HepG2 (cell line): ENCODE measurements around the gene C14orf180.

Experiments
- CREB1 ChIP-seq, 2 experiments: fragments of 450-650 bp in 1 of 2; IDR thresholded peaks; 2 replicates each; pipeline ENCODE4 v1.6.1; 2016 to 2017; ENCODE audit warnings: control low read depth in 1 of 2, mild to moderate bottlenecking in 1 of 2, missing compliant biosample characterization in 1 of 2, missing genetic modification characterization in 1 of 2
- EZH2 ChIP-seq: conservative IDR thresholded peaks from 2 replicates; pipeline ENCODE4 v1.6.1; 2012; ENCODE audit warnings: mild to moderate bottlenecking, low read depth, low read length, moderate library complexity
- POLR2A ChIP-seq, 2 experiments: IDR thresholded peaks; 2 replicates each; pipeline ENCODE4 v1.6.1; 2011; ENCODE audit warnings: low read depth in 2 of 2, low read length in 2 of 2, mild to moderate bottlenecking in 1 of 2, moderate library complexity in 1 of 2; ENCODE audit not compliant: insufficient read depth in 1 of 2
- ZC3H4 ChIP-seq: sonication (generic); formaldehyde crosslinking; IDR thresholded peaks from 2 replicates; pipeline ENCODE4 v1.4.0; 2020; ENCODE audit warnings: missing genetic modification reagents, borderline replicate concordance
- TF ChIP-seq, protein P1 (sequence below): sonication (generic); formaldehyde crosslinking; IDR thresholded peaks from 2 replicates; pipeline ENCODE4 v1.5.0; 2020; ENCODE audit warnings: mild to moderate bottlenecking, missing genetic modification reagents, moderate library complexity
- TF ChIP-seq, protein P2 (sequence below): sonication (generic); formaldehyde crosslinking; IDR thresholded peaks from 2 replicates; pipeline ENCODE4 v1.5.0; 2020; ENCODE audit warnings: mild to moderate bottlenecking, missing genetic modification reagents

DNA sequence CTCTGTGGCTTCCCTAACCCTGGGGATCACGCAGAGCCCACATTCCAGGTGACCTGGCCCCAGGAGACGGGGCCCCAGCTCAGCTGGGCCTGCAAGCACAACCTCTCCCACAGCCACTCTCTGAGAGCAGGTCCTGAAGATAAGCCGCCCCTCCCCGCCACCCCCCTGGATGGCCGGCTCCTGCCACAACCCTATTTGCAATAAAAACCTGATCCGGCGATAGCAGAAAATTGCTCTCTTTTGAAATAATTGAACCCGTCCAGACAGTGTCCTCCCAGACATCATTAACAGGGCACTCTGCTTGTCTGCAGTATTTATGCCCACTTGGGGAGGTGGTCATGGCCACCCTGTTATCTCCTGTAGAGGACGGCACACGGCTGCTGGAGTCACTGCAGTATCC, 5.0 kb downstream of the C14orf180 start:
- TF ChIP-seq POLR2A (IDR thresholded peaks at IDR 0.05; ENCODE audit: insufficient read depth in 1 of 2, low read depth in 2 of 2, low read length in 2 of 2) (no peak), ZC3H4 (CRISPR knock-in tag) (no peak), EZH2 (no peak), CREB1 (IDR thresholded peaks at IDR 0.05) (no peak), CREB1 (CRISPR knock-in tag; IDR thresholded peaks at IDR 0.05) (no peak)
- TF ChIP-seq, protein P1, sequence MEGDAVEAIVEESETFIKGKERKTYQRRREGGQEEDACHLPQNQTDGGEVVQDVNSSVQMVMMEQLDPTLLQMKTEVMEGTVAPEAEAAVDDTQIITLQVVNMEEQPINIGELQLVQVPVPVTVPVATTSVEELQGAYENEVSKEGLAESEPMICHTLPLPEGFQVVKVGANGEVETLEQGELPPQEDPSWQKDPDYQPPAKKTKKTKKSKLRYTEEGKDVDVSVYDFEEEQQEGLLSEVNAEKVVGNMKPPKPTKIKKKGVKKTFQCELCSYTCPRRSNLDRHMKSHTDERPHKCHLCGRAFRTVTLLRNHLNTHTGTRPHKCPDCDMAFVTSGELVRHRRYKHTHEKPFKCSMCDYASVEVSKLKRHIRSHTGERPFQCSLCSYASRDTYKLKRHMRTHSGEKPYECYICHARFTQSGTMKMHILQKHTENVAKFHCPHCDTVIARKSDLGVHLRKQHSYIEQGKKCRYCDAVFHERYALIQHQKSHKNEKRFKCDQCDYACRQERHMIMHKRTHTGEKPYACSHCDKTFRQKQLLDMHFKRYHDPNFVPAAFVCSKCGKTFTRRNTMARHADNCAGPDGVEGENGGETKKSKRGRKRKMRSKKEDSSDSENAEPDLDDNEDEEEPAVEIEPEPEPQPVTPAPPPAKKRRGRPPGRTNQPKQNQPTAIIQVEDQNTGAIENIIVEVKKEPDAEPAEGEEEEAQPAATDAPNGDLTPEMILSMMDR (CRISPR knock-in tag) = no peak
- TF ChIP-seq, protein P2, sequence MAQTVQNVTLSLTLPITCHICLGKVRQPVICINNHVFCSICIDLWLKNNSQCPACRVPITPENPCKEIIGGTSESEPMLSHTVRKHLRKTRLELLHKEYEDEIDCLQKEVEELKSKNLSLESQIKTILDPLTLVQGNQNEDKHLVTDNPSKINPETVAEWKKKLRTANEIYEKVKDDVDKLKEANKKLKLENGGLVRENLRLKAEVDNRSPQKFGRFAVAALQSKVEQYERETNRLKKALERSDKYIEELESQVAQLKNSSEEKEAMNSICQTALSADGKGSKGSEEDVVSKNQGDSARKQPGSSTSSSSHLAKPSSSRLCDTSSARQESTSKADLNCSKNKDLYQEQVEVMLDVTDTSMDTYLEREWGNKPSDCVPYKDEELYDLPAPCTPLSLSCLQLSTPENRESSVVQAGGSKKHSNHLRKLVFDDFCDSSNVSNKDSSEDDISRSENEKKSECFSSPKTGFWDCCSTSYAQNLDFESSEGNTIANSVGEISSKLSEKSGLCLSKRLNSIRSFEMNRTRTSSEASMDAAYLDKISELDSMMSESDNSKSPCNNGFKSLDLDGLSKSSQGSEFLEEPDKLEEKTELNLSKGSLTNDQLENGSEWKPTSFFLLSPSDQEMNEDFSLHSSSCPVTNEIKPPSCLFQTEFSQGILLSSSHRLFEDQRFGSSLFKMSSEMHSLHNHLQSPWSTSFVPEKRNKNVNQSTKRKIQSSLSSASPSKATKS (CRISPR knock-in tag) = no peak
